Esophagus squamous epithelium (tissue), 4 donors: Measurements from ENCODE around the gene KLHL18.

Experiments
- POLR2A ChIP-seq, 4 donors: fragments of 450-650 bp; IDR thresholded peaks; one replicate each; pipeline ENCODE4 v1.6.1; 2017; ENCODE audit warnings: antibody characterized with exemption in 4 of 4, mild to moderate bottlenecking in 4 of 4, moderate library complexity in 3 of 4
- TF ChIP-seq, protein P1 (sequence below), 6 experiments: fragments of 450-650 bp in 4 of 6; fragments of 200-600 bp in 2 of 6; sonication (generic) in 2 of 6; IDR thresholded peaks; one replicate each; pipeline ENCODE4 v1.5.1; 2016 to 2019; ENCODE audit warnings: antibody characterized with exemption in 6 of 6, mild to moderate bottlenecking in 4 of 6, moderate library complexity in 4 of 6

DNA sequence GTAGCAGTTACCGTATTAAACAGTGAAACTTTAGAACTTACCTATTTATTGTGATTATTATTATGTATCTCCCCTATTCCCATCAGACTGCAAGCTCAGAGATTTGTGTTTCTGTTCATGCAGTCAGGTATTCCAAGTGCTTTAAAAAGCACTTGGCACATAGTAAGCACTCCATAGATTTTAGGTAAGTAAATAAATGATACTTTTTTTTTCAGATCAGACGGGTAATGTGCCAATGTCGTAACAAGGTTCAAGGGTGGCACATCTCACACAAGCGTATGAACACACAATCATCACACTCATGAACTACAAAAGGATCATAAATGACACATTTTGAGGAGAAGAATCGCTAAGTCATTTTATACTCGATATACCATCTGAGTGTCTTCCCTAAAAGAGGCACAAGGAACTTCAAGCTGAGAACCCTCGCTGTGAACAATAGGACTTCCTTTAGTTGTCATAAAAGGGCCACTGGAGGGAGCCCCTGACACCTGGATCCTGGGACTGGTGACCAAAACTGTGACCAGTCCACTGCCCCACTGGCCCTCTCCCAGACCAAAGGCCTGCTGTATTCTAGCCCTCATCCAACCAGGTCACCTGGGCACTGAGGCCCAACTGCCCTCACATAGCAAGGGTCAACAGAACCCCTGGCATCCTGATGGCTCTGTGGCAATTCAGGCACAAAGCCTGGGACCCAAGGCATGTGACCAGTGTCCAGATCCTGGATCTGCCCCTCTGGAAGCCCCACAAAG is 32.3 kb upstream of the KLHL18 start:
- TF ChIP-seq, protein P1, sequence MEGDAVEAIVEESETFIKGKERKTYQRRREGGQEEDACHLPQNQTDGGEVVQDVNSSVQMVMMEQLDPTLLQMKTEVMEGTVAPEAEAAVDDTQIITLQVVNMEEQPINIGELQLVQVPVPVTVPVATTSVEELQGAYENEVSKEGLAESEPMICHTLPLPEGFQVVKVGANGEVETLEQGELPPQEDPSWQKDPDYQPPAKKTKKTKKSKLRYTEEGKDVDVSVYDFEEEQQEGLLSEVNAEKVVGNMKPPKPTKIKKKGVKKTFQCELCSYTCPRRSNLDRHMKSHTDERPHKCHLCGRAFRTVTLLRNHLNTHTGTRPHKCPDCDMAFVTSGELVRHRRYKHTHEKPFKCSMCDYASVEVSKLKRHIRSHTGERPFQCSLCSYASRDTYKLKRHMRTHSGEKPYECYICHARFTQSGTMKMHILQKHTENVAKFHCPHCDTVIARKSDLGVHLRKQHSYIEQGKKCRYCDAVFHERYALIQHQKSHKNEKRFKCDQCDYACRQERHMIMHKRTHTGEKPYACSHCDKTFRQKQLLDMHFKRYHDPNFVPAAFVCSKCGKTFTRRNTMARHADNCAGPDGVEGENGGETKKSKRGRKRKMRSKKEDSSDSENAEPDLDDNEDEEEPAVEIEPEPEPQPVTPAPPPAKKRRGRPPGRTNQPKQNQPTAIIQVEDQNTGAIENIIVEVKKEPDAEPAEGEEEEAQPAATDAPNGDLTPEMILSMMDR (IDR thresholded peaks at IDR 0.05) = peak in 2 of 6 experiments; percentile 7 to 26
- TF ChIP-seq POLR2A (IDR thresholded peaks at IDR 0.05) = no peak
